ENCODE measurements around the gene MUSTN1.

The MUSTN1 gene

GRCh38 chr3:52834871-52835501 is at the start of gene MUSTN1:
Gene MUSTN1 (minus strand): TSS chr3:52835019. CDS start chr3:52834948, 71 bp downstream.
- no peak for DNase-seq (ENCODE audit: low read depth in 3 of 3, low spot score in 1 of 3)

DNA sequence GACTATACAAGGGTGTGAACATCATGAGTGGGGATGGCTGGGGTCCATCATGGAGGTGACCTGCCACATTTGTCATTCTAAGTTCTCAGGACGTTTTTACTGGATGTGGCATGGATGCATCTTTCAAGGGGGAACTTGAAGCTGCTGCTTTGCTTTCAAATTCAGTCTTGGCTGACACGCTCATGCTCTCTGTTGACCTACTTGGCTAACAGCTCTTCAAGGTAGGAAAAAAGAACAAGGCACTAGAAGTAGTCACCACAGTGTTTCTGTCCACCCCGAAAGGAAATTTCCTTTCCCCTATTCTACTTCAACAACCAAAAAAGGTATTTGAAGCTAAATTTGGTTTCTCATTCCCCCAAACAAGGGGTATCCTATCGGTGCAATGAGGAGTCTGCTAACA is 47.6 kb upstream of the MUSTN1 start:
- no peak for DNase-seq (ENCODE audit: low read depth in 3 of 3, low spot score in 1 of 3)

GRCh38 chr3:52881871-52882270 is 47.1 kb upstream of the MUSTN1 start:
- DNase-seq (ENCODE audit: low read depth in 3 of 3, low spot score in 1 of 3): no peak

GRCh38 chr3:52880474-52880873 is 45.7 kb upstream of the MUSTN1 start:
- DNase-seq (ENCODE audit: low read depth in 3 of 3, low spot score in 1 of 3): no peak

DNA sequence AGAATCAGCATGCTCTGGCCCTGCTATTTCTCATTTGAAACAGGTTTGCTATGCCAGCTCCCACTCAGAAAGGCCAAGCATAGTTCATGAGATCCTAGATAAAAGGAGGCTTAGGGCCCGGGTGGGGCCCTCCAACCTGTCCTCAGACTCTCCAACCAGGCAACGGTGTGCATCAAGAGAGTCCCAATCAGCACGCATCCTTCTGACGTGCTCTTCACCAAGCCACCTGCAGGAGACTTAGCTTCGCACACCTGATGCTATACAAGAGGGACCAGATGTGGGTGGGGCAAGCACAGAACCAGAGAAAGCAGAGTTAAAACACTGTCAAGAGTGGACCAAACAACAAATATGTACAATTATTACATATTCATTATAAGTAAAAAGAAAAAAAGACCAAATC is 45.2 kb upstream of the MUSTN1 start:
- DNase-seq (ENCODE audit: low read depth in 3 of 3, low spot score in 1 of 3): no peak

DNA sequence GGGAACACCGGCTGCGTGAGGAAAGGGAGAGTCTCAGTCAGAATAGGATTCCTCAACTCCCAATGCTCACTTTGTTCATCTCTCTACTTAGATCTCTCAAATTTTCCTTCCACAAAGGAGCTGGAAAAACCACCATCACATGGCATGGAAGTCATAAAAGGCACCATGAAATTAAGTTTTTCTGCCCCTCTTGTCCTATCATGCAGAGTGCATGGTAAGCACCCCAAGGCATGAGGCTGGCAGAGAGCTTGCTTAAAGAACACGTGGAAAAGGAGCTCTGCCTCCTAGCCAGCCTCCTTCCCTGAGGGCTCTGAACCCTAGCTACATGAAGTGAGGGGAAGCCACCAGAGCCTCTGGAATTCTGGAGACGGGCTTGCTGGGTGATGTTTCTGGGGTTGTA is 44.8 kb upstream of the MUSTN1 start:
- no peak for DNase-seq (ENCODE audit: low read depth in 3 of 3, low spot score in 1 of 3)

DNA sequence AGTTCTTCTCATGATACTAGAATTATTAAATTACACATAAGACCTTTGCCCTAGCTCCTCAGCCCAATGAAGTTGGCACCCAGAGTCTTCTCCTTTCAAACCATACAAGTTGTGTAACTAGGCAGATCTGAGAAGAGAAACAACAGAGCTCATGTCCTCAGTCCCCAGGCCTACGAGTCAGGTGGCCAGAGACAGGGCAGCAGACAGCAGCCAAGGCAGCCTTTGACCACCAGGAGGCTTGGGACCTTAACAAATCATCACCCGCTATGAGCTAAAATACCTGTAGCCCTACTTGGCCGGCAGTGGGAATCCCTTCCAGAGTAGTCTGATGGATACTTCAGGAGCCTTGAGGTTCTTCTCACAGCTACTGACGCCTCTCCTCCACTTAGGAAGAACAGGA is 44.3 kb upstream of the MUSTN1 start:
- no peak for DNase-seq (ENCODE audit: low read depth in 3 of 3, low spot score in 1 of 3)

- no peak for DNase-seq (ENCODE audit: low read depth in 3 of 3, low spot score in 1 of 3)
Measured at GRCh38 chr3:52877085-52877484, 42.3 kb upstream of the MUSTN1 start.

GRCh38 chr3:52874864-52875587 is 40.2 kb upstream of the MUSTN1 start:
- no peak for DNase-seq (ENCODE audit: low read depth in 3 of 3, low spot score in 1 of 3)

DNA sequence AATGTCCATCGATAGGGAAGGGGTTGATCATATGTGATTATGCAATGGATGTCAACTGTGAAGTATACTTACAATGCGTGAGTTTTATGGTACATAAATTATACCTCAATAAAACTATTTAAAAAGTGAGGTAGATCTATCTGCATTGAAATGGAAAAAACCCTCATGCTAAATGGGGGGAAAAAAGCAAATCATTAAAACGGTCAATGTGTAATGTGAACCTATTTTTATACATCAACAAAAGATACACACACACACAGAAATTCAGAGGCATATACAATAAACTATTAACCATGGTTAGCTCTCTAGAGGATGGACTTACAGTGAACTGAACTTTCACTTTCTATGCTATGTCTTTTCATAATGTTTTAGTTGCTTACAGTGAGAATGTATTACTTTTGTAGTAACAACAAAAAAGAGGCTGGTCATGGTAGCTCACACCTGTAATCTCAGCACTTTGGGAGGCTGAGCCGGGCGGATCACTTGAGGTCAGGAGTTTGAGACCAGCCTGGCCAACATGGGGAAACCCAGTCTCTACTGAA is 39.4 kb upstream of the MUSTN1 start:
- DNase-seq (ENCODE audit: low read depth in 3 of 3, low spot score in 1 of 3): no peak

DNA sequence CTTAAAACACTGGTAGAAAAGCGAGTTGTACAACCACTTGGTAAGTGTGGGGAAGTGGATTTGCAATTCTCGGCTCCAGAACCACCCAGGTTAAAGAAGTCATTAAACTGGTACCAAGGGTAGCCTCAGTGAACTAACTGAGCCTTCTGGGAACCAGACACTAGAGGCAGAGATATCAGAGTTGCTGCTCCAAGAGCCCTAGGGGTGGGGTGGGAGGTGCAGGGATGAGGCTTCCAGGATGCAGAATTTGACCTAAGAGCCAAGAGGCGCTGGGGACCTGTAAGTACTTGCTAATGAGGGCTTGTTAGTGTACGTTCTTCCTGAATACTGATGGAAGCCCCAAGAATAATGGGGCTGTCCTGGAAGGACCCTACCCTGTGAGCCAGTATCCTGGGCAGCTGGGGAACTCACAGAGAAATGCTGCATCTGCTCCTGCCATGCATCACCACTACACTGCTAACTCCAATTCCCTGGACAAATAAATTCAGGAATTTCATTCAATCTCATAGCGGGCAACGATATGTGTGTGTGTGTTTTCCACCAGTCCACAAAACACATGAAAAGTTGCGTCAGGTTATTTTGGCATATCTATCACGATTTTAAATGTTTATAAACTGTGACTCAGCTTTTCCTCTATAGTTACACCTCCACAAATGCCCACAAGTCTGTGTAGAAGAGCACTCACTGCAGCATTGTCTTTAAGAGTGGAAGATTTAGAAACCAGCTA is 38.8 kb upstream of the MUSTN1 start:
- DNase-seq (ENCODE audit: low read depth in 3 of 3, low spot score in 1 of 3): no peak

GRCh38 chr3:52872245-52872644 is 37.4 kb upstream of the MUSTN1 start:
- no peak for DNase-seq (ENCODE audit: low read depth in 3 of 3, low spot score in 1 of 3)

DNA sequence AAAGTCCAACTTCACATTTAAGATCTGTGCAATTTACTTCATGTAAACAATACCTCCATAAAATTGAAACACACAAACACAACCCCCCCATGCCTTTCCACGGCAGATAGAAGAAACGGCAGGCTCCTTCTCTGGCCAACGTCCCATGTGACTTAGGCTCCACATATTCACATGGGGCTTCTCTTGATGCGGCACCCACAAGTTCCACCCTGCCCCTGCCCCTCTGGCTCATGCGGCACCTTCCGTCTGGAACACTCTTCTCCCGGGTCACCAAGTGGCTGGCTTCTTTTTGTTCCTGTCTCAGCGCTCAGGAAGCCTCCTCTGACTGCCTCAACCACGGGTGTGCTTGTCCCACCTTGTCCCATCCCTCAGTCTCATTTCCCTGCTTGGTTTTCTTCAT is 36.9 kb upstream of the MUSTN1 start:
- no peak for DNase-seq (ENCODE audit: low read depth in 3 of 3, low spot score in 1 of 3)

- DNase-seq (ENCODE audit: low read depth in 3 of 3, low spot score in 1 of 3): no peak
Measured at GRCh38 chr3:52870471-52870870, 35.7 kb upstream of the MUSTN1 start.

GRCh38 chr3:52866427-52866826 is 31.6 kb upstream of the MUSTN1 start:
- DNase-seq (ENCODE audit: low read depth in 3 of 3, low spot score in 1 of 3): no peak

- no peak for DNase-seq (ENCODE audit: low read depth in 3 of 3, low spot score in 1 of 3)
Measured at GRCh38 chr3:52865994-52866393, 31.2 kb upstream of the MUSTN1 start.

DNA sequence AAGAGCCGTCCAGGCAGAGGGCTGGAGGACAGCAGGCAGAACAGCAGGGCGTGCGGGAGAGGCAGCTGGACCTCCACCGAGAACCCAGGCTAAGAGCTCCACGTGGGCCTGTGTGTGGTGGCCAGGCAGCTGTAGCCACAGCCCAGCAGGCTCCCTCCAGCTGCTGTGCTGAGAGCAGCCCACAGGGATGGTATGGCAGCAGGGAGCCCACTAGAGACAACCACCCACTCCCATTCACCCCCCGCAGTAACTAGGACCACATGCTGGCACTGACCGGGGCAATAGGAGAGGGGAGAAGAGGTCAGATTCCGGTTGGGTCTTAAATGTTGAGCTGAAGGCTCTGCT is 25.6 kb upstream of the MUSTN1 start:
- DNase-seq (ENCODE audit: low read depth in 3 of 3, low spot score in 1 of 3): no peak

GRCh38 chr3:52859686-52860423 is 25.0 kb upstream of the MUSTN1 start:
- no peak for DNase-seq (ENCODE audit: low read depth in 3 of 3, low spot score in 1 of 3)

- no peak for DNase-seq (ENCODE audit: low read depth in 3 of 3, low spot score in 1 of 3)
Measured at GRCh38 chr3:52857864-52858263, 23.0 kb upstream of the MUSTN1 start.

- no peak for DNase-seq (ENCODE audit: low read depth in 3 of 3, low spot score in 1 of 3)
Measured at GRCh38 chr3:52857133-52857532, 22.3 kb upstream of the MUSTN1 start.

- DNase-seq (ENCODE audit: low read depth in 3 of 3, low spot score in 1 of 3): no peak
Measured at GRCh38 chr3:52856666-52857065, 21.8 kb upstream of the MUSTN1 start.
